GM20431 (cell line): ENCODE measurements around the gene HNRNPF.

Experiments
- in situ Hi-C: fragments of 300-500 bp; cut with MseI, MboI; formaldehyde crosslinking; loops from one replicate; pipeline ENCODE4 v1.15.0; 2020; ENCODE audit warnings: low sequenced_read_pairs; ENCODE audit not compliant: unreplicated experiment

Gene HNRNPF

GRCh38 chr10:43384252-43385221 is 24.4 kb downstream of the HNRNPF start:
- in situ Hi-C loops: no loop called here

GRCh38 chr10:43383204-43383971 is 25.6 kb downstream of the HNRNPF start:
- in situ Hi-C loops: no loop called here

- in situ Hi-C loops: no loop called here
Observed at GRCh38 chr10:43380610-43381222, 28.3 kb downstream of the HNRNPF start.

GRCh38 chr10:43377424-43377883 is 31.5 kb downstream of the HNRNPF start:
- in situ Hi-C loops: no loop called here

DNA sequence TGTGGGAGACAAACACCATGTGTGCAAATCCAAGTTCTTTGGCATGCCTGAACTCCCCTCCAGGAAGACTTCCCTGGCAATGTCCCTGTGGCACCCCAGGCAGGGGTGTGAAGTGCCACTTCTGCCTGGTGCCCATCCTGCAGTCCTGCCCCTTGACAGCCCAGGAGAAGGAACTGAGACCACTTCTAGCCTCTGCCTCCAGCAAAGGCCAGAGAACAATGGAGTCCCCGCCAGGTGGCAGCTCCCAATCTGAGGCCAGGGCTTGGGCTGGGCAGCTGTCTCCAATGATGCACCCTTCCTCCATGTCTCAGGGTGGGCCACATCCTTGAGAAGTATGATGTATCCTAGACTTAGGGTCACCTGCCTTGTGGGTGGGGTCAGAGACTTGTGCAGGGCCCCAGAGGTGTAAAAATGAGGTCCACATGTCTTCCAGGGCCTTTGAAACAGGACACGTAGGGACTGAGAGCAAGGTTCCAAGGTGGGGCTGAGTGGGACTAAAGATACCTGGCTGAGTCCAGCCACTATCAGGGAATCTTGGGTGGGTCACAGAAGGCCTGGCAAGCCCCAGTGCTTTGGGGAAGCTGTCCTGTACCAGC is 32.1 kb downstream of the HNRNPF start:
- in situ Hi-C loops: no loop called here

DNA sequence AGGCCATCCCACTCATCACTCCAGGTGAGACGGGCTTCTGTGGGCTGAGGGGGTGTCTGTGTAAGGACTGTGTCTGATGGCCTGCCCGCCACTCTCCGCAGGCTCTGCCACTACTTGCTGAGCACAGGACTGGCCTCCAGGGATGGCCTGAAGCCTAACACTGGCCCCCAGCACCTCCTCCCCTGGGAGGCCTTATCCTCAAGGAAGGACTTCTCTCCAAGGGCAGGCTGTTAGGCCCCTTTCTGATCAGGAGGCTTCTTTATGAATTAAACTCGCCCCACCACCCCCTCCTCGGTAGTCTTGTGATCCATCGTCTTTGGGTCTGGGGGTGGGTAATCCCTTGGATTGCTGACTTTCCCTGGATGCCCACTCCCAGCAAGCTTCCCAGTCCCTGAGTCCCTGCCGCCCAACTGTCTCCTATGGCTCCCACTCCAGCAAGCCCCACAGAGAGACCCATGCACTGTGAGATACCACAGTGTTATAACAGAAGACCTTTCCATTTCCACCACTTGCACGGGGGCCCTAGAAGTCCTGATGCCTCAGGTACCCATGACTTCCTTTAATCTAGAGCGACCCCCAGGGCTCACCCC is 32.8 kb downstream of the HNRNPF start:
- in situ Hi-C loops: no loop called here

DNA sequence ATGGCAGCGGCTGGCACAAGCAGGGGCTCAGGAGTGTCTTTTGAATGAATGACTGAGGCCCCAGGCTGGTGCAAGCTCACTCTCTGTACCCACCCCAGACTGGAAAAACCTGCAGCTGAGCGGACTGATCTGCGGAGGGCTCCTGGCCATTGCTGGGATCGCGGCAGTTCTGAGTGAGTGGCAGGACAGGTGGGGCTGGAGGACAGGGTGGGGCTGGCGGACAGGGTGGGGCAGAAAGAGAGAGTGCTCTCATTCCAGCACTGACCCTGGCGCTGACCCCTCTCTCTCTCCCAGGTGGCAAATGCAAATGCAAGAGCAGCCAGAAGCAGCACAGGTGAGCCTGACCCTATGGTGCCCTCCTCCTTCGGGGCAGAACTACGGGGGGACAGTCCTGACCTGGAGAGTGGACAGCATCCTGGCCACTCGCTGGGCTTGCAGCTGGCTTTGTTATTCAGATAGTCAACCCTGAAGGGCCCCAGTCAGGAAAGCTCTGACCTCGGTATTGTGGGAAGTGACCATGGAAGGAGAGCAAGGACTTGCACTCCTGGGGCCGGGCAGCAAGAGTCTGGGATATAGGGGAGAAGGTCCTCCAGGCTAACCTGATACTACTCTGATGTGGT is 33.5 kb downstream of the HNRNPF start:
- in situ Hi-C loops: no loop called here

- in situ Hi-C loops: no loop called here
Observed at GRCh38 chr10:43374194-43374593, 34.8 kb downstream of the HNRNPF start.

DNA sequence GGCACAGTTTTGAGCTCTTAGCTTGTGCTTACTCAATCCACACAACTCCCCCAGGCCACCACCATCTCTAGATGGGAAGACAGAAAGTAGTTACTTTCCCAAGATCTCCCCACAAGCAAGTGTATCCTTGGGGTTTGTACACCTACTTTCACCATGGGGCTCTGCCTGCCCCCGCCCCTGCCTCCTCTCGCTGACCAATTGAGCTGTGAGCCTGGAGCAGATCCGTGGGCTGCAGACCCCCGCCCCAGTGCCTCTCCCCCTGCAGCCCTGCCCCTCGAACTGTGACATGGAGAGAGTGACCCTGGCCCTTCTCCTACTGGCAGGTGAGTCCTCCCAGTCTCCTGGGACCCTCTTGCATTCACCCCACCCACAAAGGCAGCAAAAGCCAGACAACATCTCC is 35.5 kb downstream of the HNRNPF start:
- in situ Hi-C loops: no loop called here

DNA sequence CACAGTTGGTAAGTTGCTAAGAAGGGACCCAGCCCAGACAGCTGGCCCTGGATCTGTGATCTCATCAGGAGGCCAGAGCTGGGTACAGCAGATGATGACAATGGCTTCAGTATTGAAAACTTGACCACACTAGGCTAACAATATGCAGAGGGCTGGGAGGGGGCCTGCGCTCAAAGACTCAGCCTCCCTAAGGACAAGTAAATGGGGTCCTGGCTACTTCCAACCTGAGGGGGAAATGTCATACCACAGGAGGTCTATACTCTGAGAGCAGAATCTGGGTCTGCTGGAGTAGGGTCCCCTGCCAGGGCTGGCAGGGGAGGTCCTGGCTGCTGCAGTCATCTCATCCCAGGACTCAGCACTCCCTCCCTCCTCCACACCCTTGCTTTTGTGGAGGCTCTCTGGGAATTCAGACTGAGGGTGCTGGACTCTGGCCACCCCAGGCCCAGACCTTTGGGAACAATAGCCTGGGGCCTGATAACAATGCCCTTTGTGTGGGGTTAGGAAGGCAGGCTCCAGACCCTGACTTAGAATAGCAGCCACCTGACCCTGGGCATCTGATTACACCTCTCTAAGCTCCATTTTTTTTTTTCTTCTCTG is 36.1 kb downstream of the HNRNPF start:
- in situ Hi-C loops: no loop called here

GRCh38 chr10:43371418-43371817 is 37.6 kb downstream of the HNRNPF start, which contains the start of gene FXYD4:
TSS of gene FXYD4 (plus strand) at chr10:43371636. CDS start at chr10:43373747, 2,111 bp downstream.
- in situ Hi-C loops: no loop called here

GRCh38 chr10:43370671-43371215 is 38.2 kb downstream of the HNRNPF start:
- in situ Hi-C loops: no loop called here

GRCh38 chr10:43369921-43370320 is 39.1 kb downstream of the HNRNPF start:
- in situ Hi-C loops: no loop called here

GRCh38 chr10:43365001-43365400 is 44.0 kb downstream of the HNRNPF start:
- in situ Hi-C loops: no loop called here

DNA sequence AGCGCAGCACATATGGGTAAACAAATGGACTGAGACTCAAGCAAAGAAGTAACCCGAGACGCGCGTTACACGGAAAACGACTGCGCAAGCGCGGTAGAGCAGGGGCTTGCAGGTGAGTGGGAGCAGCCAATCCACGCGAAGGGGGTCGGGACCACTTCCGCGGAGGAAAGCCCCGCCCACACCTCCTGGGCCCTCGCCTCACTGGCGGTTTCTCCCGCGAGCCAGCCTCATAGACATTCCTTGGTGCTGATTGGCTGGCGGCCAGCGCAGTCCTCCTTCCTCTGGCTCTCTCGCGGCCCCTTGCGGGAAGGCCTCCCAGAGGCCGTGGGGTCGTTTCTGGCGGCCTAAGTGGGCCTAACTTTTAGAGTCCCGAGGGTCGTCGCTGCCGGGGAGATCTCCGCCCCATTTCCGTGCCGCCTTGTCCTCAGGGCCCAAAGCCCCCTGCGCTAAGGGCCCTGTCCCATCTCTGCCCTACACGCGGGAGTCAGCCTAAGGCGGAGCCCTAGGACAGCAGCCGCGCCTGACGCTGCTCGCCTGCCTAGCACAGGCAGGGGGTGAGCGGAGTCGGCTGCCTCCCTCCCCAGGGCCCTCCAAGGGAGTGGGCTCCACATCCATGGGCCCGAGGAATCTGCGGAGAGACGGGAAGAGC is 46.7 kb downstream of the HNRNPF start:
- in situ Hi-C loops: no loop called here

- in situ Hi-C loops: no loop called here
Observed at GRCh38 chr10:43361547-43362190, 47.3 kb downstream of the HNRNPF start.

- in situ Hi-C loops: no loop called here
Observed at GRCh38 chr10:43360086-43360485, 48.9 kb downstream of the HNRNPF start.
